GM12891 (cell line): ENCODE data around the gene MORC2.

Experiments used
- POLR2A ChIP-seq: IDR thresholded peaks from 2 replicates; pipeline ENCODE4 v1.6.1; 2011; ENCODE audit warnings: low read depth, low read length, control low read depth
- POLR2AphosphoS5 ChIP-seq: IDR thresholded peaks from 2 replicates; pipeline ENCODE4 v1.6.1; 2011; ENCODE audit warnings: low read depth, low read length, control low read depth
- SPI1 ChIP-seq: IDR thresholded peaks from 2 replicates; pipeline ENCODE4 v1.6.1; 2011; ENCODE audit warnings: low read depth, low read length, control low read depth
- TAF1 ChIP-seq: IDR thresholded peaks from 2 replicates; pipeline ENCODE4 v1.6.1; 2011; ENCODE audit warnings: low read depth, low read length, control low read depth

- TF ChIP-seq POLR2A: no peak
- TF ChIP-seq TAF1: no peak
- TF ChIP-seq SPI1: no peak
- TF ChIP-seq POLR2AphosphoS5: no peak
Observed at GRCh38 chr22:30910358-30910757, 58.2 kb downstream of the MORC2 start.
